ENCODE measurements around the gene FBXL16.

GRCh38 chr16:718389-718788 is 12.8 kb upstream of the FBXL16 start:
- no peak for TF ChIP-seq CTCF (IDR thresholded peaks at IDR 0.05)
- no peak for TF ChIP-seq EZH2phosphoT487 (IDR thresholded peaks at IDR 0.05; ENCODE audit: borderline replicate concordance, low read depth)
- TF ChIP-seq GABPA (IDR thresholded peaks at IDR 0.05; ENCODE audit: low read depth) = no peak
- no peak for TF ChIP-seq MXI1 (IDR thresholded peaks at IDR 0.05; ENCODE audit: low read depth, low read length)
- TF ChIP-seq PBX3 (IDR thresholded peaks at IDR 0.05) = no peak
- TF ChIP-seq YY1 (IDR thresholded peaks at IDR 0.05; ENCODE audit: low read depth) = no peak
